Motor neuron (in vitro differentiated cells): ENCODE results near the gene FLNC. TPM values are rescaled to one million over a fixed set of nuclear protein-coding genes. Genes with fewer than 3 reads are reported as not detected.

Experiments
- ATAC-seq, 8 experiments: fragments of 200-7000 bp; cut with Tn5 transposase; replicated peaks in 6 of 8; 2 replicates each; pipeline ENCODE4 v1.8.0; 2021; ENCODE audit warnings: mild to moderate bottlenecking in 8 of 8, moderate library complexity in 8 of 8
- H3K27ac ChIP-seq, 2 donors: fragments of 250-450 bp; sonication (Bioruptor Pico); 2 replicates each; pipeline ENCODE4 v1.9.0; 2021; ENCODE audit warnings: antibody characterized with exemption in 2 of 2, mild to moderate bottlenecking in 2 of 2, moderate library complexity in 1 of 2
- H3K4me1 ChIP-seq, 2 donors: fragments of 250-450 bp; sonication (Bioruptor Pico); replicated peaks in 1 of 2; 2 replicates each; pipeline ENCODE4 v1.6.1; 2021; ENCODE audit warnings: antibody characterized with exemption in 2 of 2, mild to moderate bottlenecking in 2 of 2, moderate library complexity in 1 of 2
- H3K4me3 ChIP-seq, 5 donors: fragments of 250-450 bp; sonication (Bioruptor Pico); 2 replicates each; pipeline ENCODE4 v1.9.0; 2021; ENCODE audit warnings: antibody characterized with exemption in 5 of 5, mild to moderate bottlenecking in 5 of 5, moderate library complexity in 4 of 5
- WGBS, 10 experiments: fragments of 450-650 bp; shearing (Covaris generic); methylation state at CpG; one replicate each; pipeline ENCODE4 v1.0.0; 2022; 5-methylcytosine and 5-hydroxymethylcytosine counted together
- in situ Hi-C, 9 experiments: fragments of 400-800 bp; cut with MboI; loops; one replicate each; pipeline ENCODE4 v1.15.0; 2021; ENCODE audit warnings: low sequenced_read_pairs in 9 of 9, low pct_unique_long_range_greater_than_20kb in 2 of 9; ENCODE audit not compliant: unreplicated experiment in 9 of 9
- total RNA-seq, 8 experiments: library from RNA; unstranded; fragments of 300-600 nt; gene quantifications; 2 replicates each; pipeline versions ENCODE4 v1.2.3 to v1.2.4, GENCODE V29; 2022

Gene FLNC
- total RNA-seq, 8 experiments from 2014 or later = 1.7 to 157 (median 25.9) TPM

DNA sequence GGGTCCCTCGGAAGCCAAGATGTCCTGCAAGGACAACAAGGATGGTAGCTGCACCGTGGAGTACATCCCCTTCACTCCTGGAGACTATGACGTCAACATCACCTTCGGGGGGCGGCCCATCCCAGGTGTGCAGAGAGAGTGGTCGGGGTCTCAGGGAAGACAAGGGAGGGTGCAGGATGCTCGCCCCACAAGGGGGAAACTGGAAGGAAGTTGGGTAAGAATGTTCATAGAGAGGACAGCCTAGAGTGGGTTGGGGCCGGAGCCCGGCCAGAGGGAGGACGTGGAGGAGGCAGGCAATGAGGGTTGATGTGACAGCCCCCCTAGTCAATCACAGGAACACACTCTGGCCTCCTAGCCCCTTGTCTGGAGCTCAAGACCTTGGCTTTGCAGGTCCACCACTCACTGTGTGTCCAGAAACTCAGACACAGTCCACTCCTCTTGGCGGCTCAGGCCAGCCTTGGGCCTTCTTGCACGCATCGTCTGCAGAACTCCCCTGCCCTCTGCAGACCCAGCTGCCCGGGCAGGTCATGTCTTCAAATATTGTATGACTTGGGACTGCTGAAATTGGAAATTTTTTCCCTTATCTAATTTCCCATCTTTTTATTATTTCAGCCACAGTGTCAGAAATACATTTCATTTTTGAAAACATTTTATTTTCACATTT, 16.7 kb downstream of the FLNC start:
- Histone ChIP-seq H3K4me3 (no peak overlapping the region), H3K4me1 (no peaks in the 10 kb centered on the region), H3K27ac (no peak overlapping the region)
- in situ Hi-C loops = no loop called here
- WGBS, 10 experiments = 65 to 100% (median 93%) methylated on average over 2 to 5 of the region's 14 CpGs; no CpG with 5 or more reads in 3 of the 10 experiments
- no peak for ATAC-seq

DNA sequence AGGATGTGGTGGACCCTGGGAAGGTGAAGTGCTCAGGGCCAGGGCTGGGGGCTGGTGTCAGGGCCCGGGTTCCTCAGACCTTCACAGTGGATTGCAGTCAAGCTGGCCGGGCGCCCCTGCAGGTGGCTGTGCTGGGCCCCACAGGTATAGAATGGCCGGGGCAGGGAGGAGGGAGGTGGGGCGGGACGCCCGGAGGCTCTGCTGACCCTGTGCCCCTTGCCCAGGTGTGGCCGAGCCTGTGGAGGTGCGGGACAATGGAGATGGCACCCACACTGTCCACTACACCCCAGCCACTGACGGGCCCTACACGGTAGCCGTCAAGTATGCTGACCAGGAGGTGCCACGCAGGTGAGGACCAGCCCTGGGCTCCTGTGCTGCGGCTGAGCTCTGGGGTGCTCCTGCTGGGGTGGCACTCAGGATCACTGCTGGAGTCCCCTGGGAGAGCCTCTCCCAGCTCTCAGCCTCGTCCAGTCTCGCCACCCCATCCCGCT, 17.6 kb downstream of the FLNC start:
- Histone ChIP-seq H3K4me3 (no peak overlapping the region), H3K4me1 (no peaks in the 10 kb centered on the region), H3K27ac (no peak overlapping the region)
- WGBS, 10 experiments = 91 to 100% (median 93%) methylated on average over 3 to 5 of the region's 17 CpGs; no CpG with 5 or more reads in 7 of the 10 experiments
- in situ Hi-C loops = no loop called here
- ATAC-seq = peak in 5 of 8 experiments; percentile 4 to 13 (median 10)

DNA sequence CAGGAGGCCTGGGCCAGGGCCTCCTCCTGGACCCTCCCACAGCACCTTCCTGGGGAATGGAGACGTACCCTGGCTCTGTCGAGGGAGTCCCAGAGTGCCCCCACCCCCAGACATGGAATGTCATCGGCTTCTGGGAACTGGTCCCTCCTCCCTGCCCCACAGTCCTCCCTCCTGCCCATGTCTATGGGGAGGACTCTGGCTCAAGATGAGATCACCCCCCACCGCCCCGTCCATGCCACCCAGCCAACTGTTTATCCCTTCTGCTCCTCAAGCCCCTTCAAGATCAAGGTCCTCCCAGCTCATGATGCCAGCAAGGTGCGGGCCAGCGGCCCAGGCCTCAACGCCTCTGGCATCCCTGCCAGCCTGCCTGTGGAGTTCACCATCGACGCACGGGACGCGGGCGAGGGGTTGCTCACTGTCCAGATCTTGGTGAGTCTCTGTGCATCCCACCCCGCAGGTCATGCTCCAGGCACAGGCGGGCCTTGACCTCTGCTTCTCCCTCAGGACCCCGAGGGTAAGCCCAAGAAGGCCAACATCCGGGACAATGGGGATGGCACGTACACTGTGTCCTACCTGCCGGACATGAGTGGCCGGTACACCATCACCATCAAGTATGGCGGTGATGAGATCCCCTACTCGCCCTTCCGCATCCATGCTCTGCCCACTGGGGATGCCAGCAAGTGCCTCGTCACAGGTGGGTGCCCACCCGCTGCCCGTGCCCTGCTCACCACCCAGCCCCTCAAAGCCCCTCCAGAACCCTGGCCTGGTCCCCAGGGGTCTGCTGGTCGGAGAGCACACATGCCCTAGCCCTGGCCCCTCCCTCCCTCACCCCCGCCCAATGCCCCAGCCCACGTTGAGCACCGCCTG, 18.3 kb downstream of the FLNC start:
- in situ Hi-C loops = no loop called here
- Histone ChIP-seq H3K27ac (no peak overlapping the region), H3K4me3 (no peak overlapping the region), H3K4me1 (no peaks in the 10 kb centered on the region)
- peak in 4 of 8 experiments; percentile 5 to 13 (median 9) for ATAC-seq
- WGBS, 10 experiments = 80 to 91% methylated on average over 1 to 7 of the region's 31 CpGs; no CpG with 5 or more reads in 8 of the 10 experiments

DNA sequence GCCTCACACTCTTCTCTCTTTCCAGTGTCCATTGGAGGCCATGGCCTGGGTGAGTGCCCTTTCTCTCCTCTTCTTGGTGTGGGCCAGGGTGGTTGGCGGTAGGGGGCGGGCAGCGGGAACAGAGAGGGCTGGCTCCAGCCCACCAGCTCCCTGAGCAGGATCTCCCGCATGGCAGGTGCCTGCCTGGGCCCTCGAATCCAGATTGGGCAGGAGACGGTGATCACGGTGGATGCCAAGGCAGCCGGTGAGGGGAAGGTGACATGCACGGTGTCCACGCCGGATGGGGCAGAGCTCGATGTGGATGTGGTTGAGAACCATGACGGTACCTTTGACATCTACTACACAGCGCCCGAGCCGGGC, 18.9 kb downstream of the FLNC start:
- no peaks in the 10 kb centered on the region for H3K4me1 ChIP-seq
- no peak overlapping the region for H3K27ac ChIP-seq
- 81 to 94% methylated on average over 3 to 6 of the region's 16 CpGs; no CpG with 5 or more reads in 8 of the 10 experiments for WGBS, 10 experiments
- in situ Hi-C loops = no loop called here
- H3K4me3 ChIP-seq = no peak overlapping the region
- no peak for ATAC-seq

DNA sequence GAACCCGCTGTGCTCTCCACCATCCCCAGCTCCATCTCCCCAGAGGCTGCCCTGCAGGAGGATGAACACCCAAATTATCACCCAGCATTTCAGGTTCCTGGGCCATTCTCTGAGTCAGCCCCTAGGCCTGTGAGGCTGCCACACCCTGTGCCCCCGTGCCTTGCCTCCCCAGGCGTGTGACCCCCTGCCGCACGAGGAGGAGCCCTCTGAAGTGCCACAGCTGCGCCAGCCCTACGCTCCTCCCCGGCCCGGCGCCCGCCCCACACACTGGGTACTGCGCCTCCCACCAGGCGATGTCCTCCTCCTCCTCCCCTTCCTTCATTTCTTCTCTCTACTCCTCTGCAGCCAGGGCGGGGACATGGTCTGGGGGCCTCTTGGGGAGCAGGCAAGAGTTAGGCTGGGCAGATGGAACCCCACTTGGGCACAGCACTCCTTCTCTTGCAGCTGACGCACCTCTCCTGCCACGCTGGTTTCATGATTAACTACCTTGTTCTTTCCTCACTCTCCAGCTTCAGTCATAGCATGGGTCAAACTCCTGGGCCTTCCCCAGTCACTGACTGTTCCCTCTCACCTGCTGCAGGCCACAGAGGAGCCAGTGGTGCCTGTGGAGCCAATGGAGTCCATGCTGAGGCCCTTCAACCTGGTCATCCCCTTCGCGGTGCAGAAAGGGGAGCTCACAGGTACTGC, 19.7 kb downstream of the FLNC start:
- no peak for ATAC-seq
- 80 to 100% (median 91%) methylated on average over 1 to 3 of the region's 18 CpGs; no CpG with 5 or more reads in 6 of the 10 experiments for WGBS, 10 experiments
- no peak overlapping the region for H3K4me3 ChIP-seq
- in situ Hi-C loops = no loop called here
- no peak overlapping the region for H3K27ac ChIP-seq
- no peaks in the 10 kb centered on the region for H3K4me1 ChIP-seq

DNA sequence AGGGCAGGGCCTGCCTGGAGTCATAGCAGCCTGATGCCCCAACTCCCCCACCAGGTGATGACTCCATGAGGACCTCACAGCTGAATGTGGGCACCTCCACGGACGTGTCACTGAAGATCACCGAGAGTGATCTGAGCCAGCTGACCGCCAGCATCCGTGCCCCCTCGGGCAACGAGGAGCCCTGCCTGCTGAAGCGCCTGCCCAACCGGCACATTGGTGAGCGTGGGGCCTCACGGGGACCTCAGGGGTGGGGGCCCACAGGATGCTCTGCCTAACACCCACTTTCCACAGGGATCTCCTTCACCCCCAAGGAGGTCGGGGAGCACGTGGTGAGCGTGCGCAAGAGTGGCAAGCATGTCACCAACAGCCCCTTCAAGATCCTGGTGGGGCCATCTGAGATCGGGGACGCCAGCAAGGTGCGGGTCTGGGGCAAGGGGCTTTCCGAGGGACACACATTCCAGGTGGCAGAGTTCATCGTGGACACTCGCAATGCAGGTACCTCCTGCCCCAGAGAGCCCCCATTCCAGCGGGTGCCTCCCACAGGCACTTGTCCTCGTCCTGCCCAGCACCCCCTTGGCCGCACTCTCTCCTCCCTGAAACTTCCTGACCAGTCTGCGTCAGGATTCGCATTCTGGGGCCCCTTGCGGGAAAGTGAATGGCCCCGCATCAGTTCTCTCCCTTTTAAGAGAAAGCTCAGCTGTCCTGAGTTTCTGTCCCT, 22.5 kb downstream of the FLNC start:
- no peak for ATAC-seq
- in situ Hi-C loops = no loop called here
- WGBS, 10 experiments = 80 to 100% (median 94%) methylated on average over 1 to 5 of the region's 28 CpGs; no CpG with 5 or more reads in 6 of the 10 experiments
- Histone ChIP-seq H3K27ac (no peak overlapping the region), H3K4me3 (no peak overlapping the region), H3K4me1 (no peaks in the 10 kb centered on the region)

DNA sequence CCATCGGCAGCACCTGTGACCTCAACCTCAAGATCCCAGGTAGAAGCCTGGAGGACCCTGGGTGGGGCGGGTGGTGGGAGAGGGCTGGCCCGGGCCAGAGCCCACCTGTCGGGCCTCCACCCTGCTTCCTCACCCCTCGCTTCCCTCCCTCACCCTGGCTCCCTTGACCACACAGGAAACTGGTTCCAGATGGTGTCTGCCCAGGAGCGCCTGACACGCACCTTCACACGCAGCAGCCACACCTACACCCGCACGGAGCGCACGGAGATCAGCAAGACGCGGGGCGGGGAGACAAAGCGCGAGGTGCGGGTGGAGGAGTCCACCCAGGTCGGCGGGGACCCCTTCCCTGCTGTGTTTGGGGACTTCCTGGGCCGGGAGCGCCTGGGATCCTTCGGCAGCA, 23.6 kb downstream of the FLNC start:
- Histone ChIP-seq H3K4me3 (no peak overlapping the region), H3K27ac (no peak overlapping the region), H3K4me1 (no peaks in the 10 kb centered on the region)
- in situ Hi-C loops = no loop called here
- ATAC-seq = no peak
- 80 to 100% (median 95%) methylated on average over 1 to 8 of the region's 23 CpGs; no CpG with 5 or more reads in 7 of the 10 experiments for WGBS, 10 experiments

DNA sequence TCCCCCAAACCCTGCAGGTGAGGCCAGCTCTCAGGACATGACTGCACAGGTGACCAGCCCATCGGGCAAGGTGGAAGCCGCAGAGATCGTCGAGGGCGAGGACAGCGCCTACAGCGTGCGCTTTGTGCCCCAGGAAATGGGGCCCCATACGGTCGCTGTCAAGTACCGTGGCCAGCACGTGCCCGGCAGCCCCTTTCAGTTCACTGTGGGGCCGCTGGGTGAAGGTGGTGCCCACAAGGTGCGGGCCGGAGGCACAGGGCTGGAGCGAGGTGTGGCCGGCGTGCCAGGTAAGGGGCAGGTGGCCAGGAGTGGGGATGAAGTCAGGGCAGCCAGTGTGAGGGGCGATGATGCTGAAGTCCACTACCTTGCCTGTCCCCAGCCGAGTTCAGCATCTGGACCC, 24.2 kb downstream of the FLNC start:
- WGBS, 10 experiments = 80 to 93% (median 88%) methylated on average over 1 to 7 of the region's 21 CpGs; no CpG with 5 or more reads in 6 of the 10 experiments
- in situ Hi-C loops = no loop called here
- no peak for ATAC-seq
- H3K27ac ChIP-seq = no peak overlapping the region
- H3K4me3 ChIP-seq = no peak overlapping the region
- no peaks in the 10 kb centered on the region for H3K4me1 ChIP-seq

DNA sequence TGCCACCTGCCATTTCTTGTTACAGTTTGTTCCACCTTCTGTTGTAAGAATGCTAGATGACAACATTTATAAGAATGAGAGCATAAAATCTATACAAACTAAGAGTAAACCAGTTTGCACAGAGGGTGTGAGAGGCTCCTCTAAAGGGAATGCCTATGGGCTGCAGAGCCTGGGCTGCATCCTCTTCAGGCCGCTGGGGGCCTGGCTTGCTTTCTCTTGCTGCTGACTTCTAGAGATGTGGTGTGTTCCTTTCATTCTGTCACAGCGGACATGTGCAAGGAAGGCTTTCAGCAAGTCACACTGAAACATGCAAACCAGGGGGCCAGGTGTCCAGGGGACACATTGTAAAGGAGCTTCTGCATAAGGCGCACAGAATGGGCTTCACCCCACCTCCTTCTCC, 25.4 kb downstream of the FLNC start:
- in situ Hi-C loops = no loop called here
- H3K4me1 ChIP-seq = no peaks in the 10 kb centered on the region
- WGBS, 10 experiments = 87 to 100% (median 95%) methylated on average over 1 to 3 of the region's 3 CpGs; no CpG with 5 or more reads in 6 of the 10 experiments
- ATAC-seq = no peak
- H3K4me3 ChIP-seq = no peak overlapping the region
- no peak overlapping the region for H3K27ac ChIP-seq

DNA sequence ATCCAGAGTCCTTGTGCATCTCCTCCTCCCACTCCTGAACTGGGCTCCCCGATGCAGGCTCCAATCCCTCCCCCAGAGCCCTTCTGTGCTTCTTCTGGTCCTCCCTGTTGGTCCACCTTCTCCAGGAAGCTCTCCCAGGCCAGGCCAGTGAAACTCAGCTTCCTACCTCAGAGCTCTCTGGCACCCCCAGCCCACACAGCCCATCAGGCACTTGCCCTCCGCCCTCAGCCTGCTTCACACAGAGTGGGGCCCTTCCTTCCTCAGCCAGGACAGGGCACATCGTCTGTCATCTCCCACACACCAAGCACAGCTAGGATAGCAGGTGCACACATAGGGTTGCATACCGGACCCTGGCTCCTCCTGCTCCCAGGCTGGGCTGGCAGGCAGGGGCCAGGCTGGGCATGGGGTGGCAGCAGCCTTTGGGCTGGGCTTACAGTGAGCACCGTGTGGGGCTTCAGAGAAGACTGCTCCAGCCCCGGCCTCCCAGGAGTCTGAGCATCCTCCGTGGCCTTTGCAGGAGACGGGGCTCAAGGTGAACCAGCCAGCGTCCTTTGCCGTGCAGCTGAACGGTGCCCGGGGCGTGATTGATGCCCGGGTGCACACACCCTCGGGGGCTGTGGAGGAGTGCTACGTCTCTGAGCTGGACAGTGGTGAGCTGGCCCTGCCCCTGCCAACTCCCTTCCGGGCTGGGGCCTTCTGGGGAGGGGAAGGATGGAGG, 26.0 kb downstream of the FLNC start:
- H3K27ac ChIP-seq = no peak overlapping the region
- no peak for ATAC-seq
- WGBS, 10 experiments = 80% methylated on average over 2 of the region's 17 CpGs; no CpG with 5 or more reads in 9 of the 10 experiments
- H3K4me3 ChIP-seq = no peak overlapping the region
- in situ Hi-C loops = no loop called here
- no peaks in the 10 kb centered on the region for H3K4me1 ChIP-seq

DNA sequence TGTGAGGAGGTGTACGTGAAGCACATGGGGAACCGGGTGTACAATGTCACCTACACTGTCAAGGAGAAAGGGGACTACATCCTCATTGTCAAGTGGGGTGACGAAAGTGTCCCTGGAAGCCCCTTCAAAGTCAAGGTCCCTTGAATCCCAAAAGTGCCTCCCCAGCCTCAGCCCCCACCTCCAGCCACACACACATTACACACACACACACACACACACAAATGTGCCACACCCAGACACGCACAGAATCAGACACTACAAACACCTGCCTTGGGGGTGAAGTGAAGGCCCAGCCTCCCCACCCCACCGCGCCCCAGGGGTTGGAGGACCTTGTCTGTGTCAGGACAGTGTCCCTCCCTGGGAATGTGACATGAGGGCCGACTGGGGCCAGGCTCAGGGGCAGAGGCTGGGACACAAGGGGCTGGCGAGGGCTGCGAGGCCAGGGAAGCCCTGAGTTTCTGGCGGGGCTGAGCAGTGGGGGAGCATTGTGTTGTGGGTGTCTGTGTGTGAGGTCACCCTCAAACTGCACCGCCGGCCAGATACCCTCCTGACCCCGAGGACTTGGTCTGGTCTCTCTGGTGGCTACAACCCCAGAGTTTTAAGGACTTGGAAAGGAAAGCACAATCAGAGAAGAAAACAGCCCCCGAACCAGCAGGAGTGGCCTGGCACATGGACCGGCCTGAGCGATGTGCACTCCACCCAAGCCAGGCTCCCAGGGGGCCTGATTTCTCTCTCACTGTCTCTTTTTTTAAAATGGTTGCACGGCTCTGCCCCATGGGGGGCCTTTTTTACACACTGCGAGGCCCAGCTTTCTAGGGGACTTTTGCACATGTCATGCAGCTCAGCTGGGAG, 28.4 kb downstream of the FLNC start:
- in situ Hi-C loops = no loop called here
- 0 to 80% (median 50%) methylated on average over 1 to 5 of the region's 18 CpGs; no CpG with 5 or more reads in 3 of the 10 experiments for WGBS, 10 experiments

More for the DNA sequence above, 28.4 kb downstream of the FLNC start:
- no peak for ATAC-seq
- Histone ChIP-seq H3K27ac (no peak overlapping the region), H3K4me3 (no peak overlapping the region), H3K4me1 (peaks cover under 1 to 4% of the 10 kb centered on the region in 2 donors)
